Peyer's patch (tissue), 4 donors: Measurements from ENCODE around the gene TXNIP. TPM values are rescaled to one million over a fixed set of nuclear protein-coding genes. Genes with fewer than 3 reads are reported as not detected.

ENCODE experiments used
- DNase-seq, 3 donors: peaks; one replicate each; pipeline ENCODE4 v3.0.0-alpha.2; 2017 to 2019
- H3K27ac ChIP-seq, 4 donors: fragments of 200-600 bp; sonication (generic); one replicate each; pipeline ENCODE4 v1.5.1; 2016 to 2019
- H3K27me3 ChIP-seq, 2 donors: fragments of 200-600 bp; sonication (generic); one replicate each; pipeline ENCODE4 v1.5.1; 2019
- H3K36me3 ChIP-seq, 3 donors: fragments of 200-600 bp; sonication (generic); one replicate each; pipeline ENCODE4 v1.5.1; 2016 to 2019
- H3K4me1 ChIP-seq, 4 donors: fragments of 200-600 bp; sonication (generic); one replicate each; pipeline ENCODE4 v1.5.1; 2016 to 2019
- H3K4me3 ChIP-seq, 4 donors: fragments of 200-600 bp; sonication (generic); 1 replicate in 3 of 4; 2 replicates in 1 of 4; pipeline ENCODE4 v1.5.1; 2016 to 2019; ENCODE audit warnings: mild to moderate bottlenecking in 1 of 4
- H3K9me3 ChIP-seq, 4 donors: fragments of 200-600 bp; sonication (generic); one replicate each; pipeline ENCODE4 v1.5.1; 2016 to 2019; ENCODE audit warnings: mild to moderate bottlenecking in 1 of 4
- CTCF ChIP-seq, 6 experiments: fragments of 450-650 bp in 4 of 6; fragments of 200-600 bp in 2 of 6; sonication (generic) in 1 of 6; IDR thresholded peaks; one replicate each; pipeline ENCODE4 v1.5.1; 2017 to 2019; ENCODE audit warnings: antibody characterized with exemption in 6 of 6, mild to moderate bottlenecking in 3 of 6, moderate library complexity in 1 of 6
- POLR2A ChIP-seq, 2 donors: fragments of 450-650 bp; IDR thresholded peaks; one replicate each; pipeline ENCODE4 v1.5.1; 2017; ENCODE audit warnings: antibody characterized with exemption in 2 of 2, mild to moderate bottlenecking in 2 of 2, moderate library complexity in 2 of 2
- total RNA-seq, 4 donors: library from RNA; depleted of rRNA; stranded (reverse); fragments of >200 nt; gene quantifications; one replicate each; pipeline ENCODE4 v1.1.0, GENCODE V29; 2016

TXNIP gene
- total RNA-seq, 4 donors from 2014 or later = 313 to 1,366 (median 694) TPM

GRCh38 chr1:145999321-146000024 is 3.1 kb upstream of the TXNIP start:
- Histone ChIP-seq H3K4me3 (peak overlapping the region in 1 of 4 donors; percentile 72), H3K9me3 (no peaks in the 10 kb centered on the region), H3K27me3 (no peaks in the 10 kb centered on the region), H3K36me3 (peaks cover 0 to 13% (median under 1%) of the 10 kb centered on the region in 3 donors), H3K27ac (peak overlapping the region; percentile 94 to 99 (median 98)), H3K4me1 (peaks cover 0 to 26% (median 12%) of the 10 kb centered on the region in 4 donors)
- TF ChIP-seq POLR2A (IDR thresholded peaks at IDR 0.05) = peak in 1 of 2 donors; percentile 46
- no peak for TF ChIP-seq CTCF (IDR thresholded peaks at IDR 0.05)
- peak in 2 of 3 donors; percentile 60 to 80 for DNase-seq

GRCh38 chr1:145997718-145998023 is 1.3 kb upstream of the TXNIP start:
- H3K27me3 ChIP-seq = no peaks in the 10 kb centered on the region
- H3K4me1 ChIP-seq = peaks cover 0 to 29% (median 12%) of the 10 kb centered on the region in 4 donors
- H3K9me3 ChIP-seq = no peaks in the 10 kb centered on the region
- peak overlapping the region; percentile 94 to 99 (median 98) for H3K27ac ChIP-seq
- peaks cover 4 to 31% (median 5%) of the 10 kb centered on the region in 3 donors for H3K36me3 ChIP-seq
- peak in 1 of 3 donors; percentile 16 for DNase-seq
- H3K4me3 ChIP-seq = peak overlapping the region; percentile 66 to 83 (median 72)
- TF ChIP-seq CTCF (IDR thresholded peaks at IDR 0.05) = peak in 2 of 6 experiments; percentile 5 to 20
- no peak for TF ChIP-seq POLR2A (IDR thresholded peaks at IDR 0.05)

GRCh38 chr1:145997016-145997717 is 788 bp upstream of the TXNIP start:
- peaks cover 4 to 34% (median 5%) of the 10 kb centered on the region in 3 donors for H3K36me3 ChIP-seq
- H3K27ac ChIP-seq = peak overlapping the region; percentile 94 to 99 (median 98)
- H3K9me3 ChIP-seq = no peaks in the 10 kb centered on the region
- peaks cover 0 to 34% (median 12%) of the 10 kb centered on the region in 4 donors for H3K4me1 ChIP-seq
- peak; percentile 64 to 94 (median 91) for DNase-seq
- peak; percentile 12 to 72 for TF ChIP-seq POLR2A (IDR thresholded peaks at IDR 0.05)
- no peak for TF ChIP-seq CTCF (IDR thresholded peaks at IDR 0.05)
- peak overlapping the region; percentile 66 to 83 (median 72) for H3K4me3 ChIP-seq
- H3K27me3 ChIP-seq = no peaks in the 10 kb centered on the region

- Histone ChIP-seq H3K4me3 (peak overlapping the region; percentile 66 to 83 (median 72)), H3K4me1 (peaks cover 0 to 45% (median 12%) of the 10 kb centered on the region in 4 donors), H3K9me3 (no peaks in the 10 kb centered on the region), H3K27ac (peak overlapping the region; percentile 94 to 99 (median 98)), H3K27me3 (no peaks in the 10 kb centered on the region), H3K36me3 (peaks cover 4 to 34% (median 5%) of the 10 kb centered on the region in 3 donors)
- TF ChIP-seq CTCF (IDR thresholded peaks at IDR 0.05) = no peak
- TF ChIP-seq POLR2A (IDR thresholded peaks at IDR 0.05) = no peak
- DNase-seq = peak in 1 of 3 donors; percentile 32
These were observed 381 bp downstream of the TXNIP start for GRCh38 chr1:145995964-145996432.

GRCh38 chr1:145995148-145995881 is 1.1 kb downstream of the TXNIP start:
- Histone ChIP-seq H3K27ac (peak overlapping the region; percentile 94 to 99 (median 98)), H3K9me3 (no peaks in the 10 kb centered on the region), H3K36me3 (peaks cover 4 to 34% (median 5%) of the 10 kb centered on the region in 3 donors), H3K4me1 (peaks cover 0 to 45% (median 11%) of the 10 kb centered on the region in 4 donors), H3K4me3 (peak overlapping the region; percentile 66 to 83 (median 72)), H3K27me3 (no peaks in the 10 kb centered on the region)
- peak in 1 of 3 donors; percentile 15 for DNase-seq
- TF ChIP-seq CTCF (IDR thresholded peaks at IDR 0.05) = peak in 2 of 6 experiments; percentile 2 to 15
- no peak for TF ChIP-seq POLR2A (IDR thresholded peaks at IDR 0.05)
